ENCODE measurements around the gene TARP.
A peak's percentile ranks its signal among the peaks of the same experiment; 100 is the strongest.
"Not testable (repeated sequence)": the region's sequence is repeated elsewhere in the genome, so short reads cannot be mapped to it uniquely, and the experiment has no call there.

TARP gene

GRCh38 chr7:38262026-38262425 is 11.4 kb downstream of the TARP start:
- DNase-seq (ENCODE audit: low read depth): not testable (repeated sequence)

- DNase-seq (ENCODE audit: low read depth): not testable (repeated sequence)
Measured at GRCh38 chr7:38261601-38262000, 11.8 kb downstream of the TARP start.

- DNase-seq (ENCODE audit: low read depth): not testable (repeated sequence)
Measured at GRCh38 chr7:38259157-38259556, 14.3 kb downstream of the TARP start.

- no peak for DNase-seq (ENCODE audit: low read depth)
Measured at GRCh38 chr7:38257350-38257677, 16.1 kb downstream of the TARP start.

GRCh38 chr7:38249849-38250248 is 23.6 kb downstream of the TARP start:
- not testable (repeated sequence) for DNase-seq (ENCODE audit: low read depth)

- no peak for DNase-seq (ENCODE audit: low read depth)
Measured at GRCh38 chr7:38248069-38248567, 25.3 kb downstream of the TARP start.

GRCh38 chr7:38245409-38245977 is 27.9 kb downstream of the TARP start:
- no peak for DNase-seq (ENCODE audit: low read depth)

- no peak for DNase-seq (ENCODE audit: low read depth)
Measured at GRCh38 chr7:38244516-38244915, 28.9 kb downstream of the TARP start.

- not testable (repeated sequence) for DNase-seq (ENCODE audit: low read depth)
Measured at GRCh38 chr7:38243345-38243744, 30.1 kb downstream of the TARP start.

GRCh38 chr7:38242814-38243213 is 30.6 kb downstream of the TARP start:
- no peak for DNase-seq (ENCODE audit: low read depth)

- DNase-seq (ENCODE audit: low read depth): no peak
Measured at GRCh38 chr7:38241071-38241470, 32.4 kb downstream of the TARP start.

GRCh38 chr7:38239129-38239528 is 34.3 kb downstream of the TARP start:
- not testable (repeated sequence) for DNase-seq (ENCODE audit: low read depth)

GRCh38 chr7:38235606-38236005 is 37.8 kb downstream of the TARP start:
- DNase-seq (ENCODE audit: low read depth): no peak

GRCh38 chr7:38234759-38235158 is 38.7 kb downstream of the TARP start:
- not testable (repeated sequence) for DNase-seq (ENCODE audit: low read depth)

GRCh38 chr7:38232502-38233366 is 40.7 kb downstream of the TARP start:
- peak; percentile 56 for DNase-seq (ENCODE audit: low read depth)

- DNase-seq (ENCODE audit: low read depth): no peak
Measured at GRCh38 chr7:38229884-38230642, 43.4 kb downstream of the TARP start.

GRCh38 chr7:38229386-38229785 is 44.0 kb downstream of the TARP start:
- no peak for DNase-seq (ENCODE audit: low read depth)

- DNase-seq (ENCODE audit: low read depth): no peak
Measured at GRCh38 chr7:38224392-38224791, 49.0 kb downstream of the TARP start.

GRCh38 chr7:38223306-38223705 is 50.1 kb downstream of the TARP start:
- DNase-seq (ENCODE audit: low read depth): no peak

GRCh38 chr7:38222481-38223096 is 50.8 kb downstream of the TARP start:
- DNase-seq (ENCODE audit: low read depth): no peak

- no peak for DNase-seq (ENCODE audit: low read depth)
Measured at GRCh38 chr7:38220452-38220851, 53.0 kb downstream of the TARP start.

GRCh38 chr7:38217672-38218071 is 55.8 kb downstream of the TARP start:
- DNase-seq (ENCODE audit: low read depth): no peak

Measured in activated T-helper 1 cell treated with Interleukin-2 at 50 U/mL for 16 hours (primary cell).